Measurements from ENCODE around the gene MXD4.

DNA sequence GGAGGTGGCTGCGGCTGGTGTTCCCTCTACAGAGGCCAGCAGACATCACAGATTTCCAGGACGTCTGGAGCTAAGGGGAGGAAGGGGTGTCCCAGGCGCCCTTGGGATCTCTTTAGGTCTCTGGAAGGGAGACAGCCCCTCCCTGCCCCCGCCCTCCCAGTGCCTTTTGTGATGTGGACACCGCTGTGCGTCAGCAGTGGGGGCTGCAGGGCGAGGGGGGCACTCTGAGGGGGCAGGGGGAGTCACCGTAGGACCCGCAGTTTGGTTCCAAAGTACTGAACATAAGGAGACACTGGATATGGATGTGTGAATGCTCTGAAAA lies 25.6 kb upstream of the MXD4 start:
- no peak for TF ChIP-seq EP300 (IDR thresholded peaks at IDR 0.05)
- TF ChIP-seq POLR2A (IDR thresholded peaks at IDR 0.05): no peak
- TF ChIP-seq, protein P1, sequence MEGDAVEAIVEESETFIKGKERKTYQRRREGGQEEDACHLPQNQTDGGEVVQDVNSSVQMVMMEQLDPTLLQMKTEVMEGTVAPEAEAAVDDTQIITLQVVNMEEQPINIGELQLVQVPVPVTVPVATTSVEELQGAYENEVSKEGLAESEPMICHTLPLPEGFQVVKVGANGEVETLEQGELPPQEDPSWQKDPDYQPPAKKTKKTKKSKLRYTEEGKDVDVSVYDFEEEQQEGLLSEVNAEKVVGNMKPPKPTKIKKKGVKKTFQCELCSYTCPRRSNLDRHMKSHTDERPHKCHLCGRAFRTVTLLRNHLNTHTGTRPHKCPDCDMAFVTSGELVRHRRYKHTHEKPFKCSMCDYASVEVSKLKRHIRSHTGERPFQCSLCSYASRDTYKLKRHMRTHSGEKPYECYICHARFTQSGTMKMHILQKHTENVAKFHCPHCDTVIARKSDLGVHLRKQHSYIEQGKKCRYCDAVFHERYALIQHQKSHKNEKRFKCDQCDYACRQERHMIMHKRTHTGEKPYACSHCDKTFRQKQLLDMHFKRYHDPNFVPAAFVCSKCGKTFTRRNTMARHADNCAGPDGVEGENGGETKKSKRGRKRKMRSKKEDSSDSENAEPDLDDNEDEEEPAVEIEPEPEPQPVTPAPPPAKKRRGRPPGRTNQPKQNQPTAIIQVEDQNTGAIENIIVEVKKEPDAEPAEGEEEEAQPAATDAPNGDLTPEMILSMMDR (IDR thresholded peaks at IDR 0.05): no peak
- no peak for TF ChIP-seq POLR2AphosphoS5 (IDR thresholded peaks at IDR 0.05)

Data from upper lobe of left lung (tissue), 4 donors.